Activated T-cell treated with anti-CD3 and anti-CD28 coated beads, Interleukin-2, amount 50 U/mL, for 4 hours (primary cell): ENCODE data around the gene RGL1. TPM values are rescaled to one million over a fixed set of nuclear protein-coding genes. Genes with fewer than 3 reads are reported as not detected.
"Not testable (repeated sequence)": the region's sequence is repeated elsewhere in the genome, so short reads cannot be mapped to it uniquely, and the experiment has no call there.

Experiments used
- ATAC-seq, 2 donors: fragments of 200-7000 bp; cut with Tn5 transposase; one replicate each; pipeline ENCODE4 v1.10.0; 2021
- DNase-seq: peaks from one replicate; pipeline ENCODE4 v3.0.0-alpha.2; 2020
- H3K27me3 Mint-ChIP-seq: one replicate; pipeline ENCODE4 v1.8.0; 2021; ENCODE audit warnings: low read depth, mixed read lengths
- H3K36me3 Mint-ChIP-seq: one replicate; pipeline ENCODE4 v1.8.0; 2022; ENCODE audit warnings: mixed read lengths; ENCODE audit not compliant: insufficient read depth
- H3K4me1 Mint-ChIP-seq: one replicate; pipeline ENCODE4 v1.8.0; 2021; ENCODE audit warnings: low read depth, mixed read lengths
- H3K4me3 Mint-ChIP-seq: one replicate; pipeline ENCODE4 v1.8.0; 2021; ENCODE audit warnings: mild to moderate bottlenecking, moderate library complexity, mixed read lengths
- H3K9me3 Mint-ChIP-seq: one replicate; pipeline ENCODE4 v1.8.0; 2021; ENCODE audit warnings: mixed read lengths
- total RNA-seq, 3 donors: library from RNA; stranded (reverse); gene quantifications; one replicate each; pipeline ENCODE4 v1.2.1, GENCODE V29; 2021

Gene RGL1
- under 1 TPM; 0.58 to 0.92 (median 0.68) TPM for total RNA-seq

- H3K27me3 Mint-ChIP-seq = peaks cover 12% of the 10 kb centered on the region
- peaks cover 5% of the 10 kb centered on the region for H3K36me3 Mint-ChIP-seq
- DNase-seq = no peak
- peak within 1 kb of the TSS; percentile 82 for H3K4me3 Mint-ChIP-seq
- H3K4me1 Mint-ChIP-seq = peaks cover 16% of the 10 kb centered on the region
- peaks cover 25% of the 10 kb centered on the region for H3K9me3 Mint-ChIP-seq
- peak; percentile 86 to 90 for ATAC-seq
Observed at GRCh38 chr1:183804916-183805841, at the start of gene RGL1. TSS of gene RGL1 (plus strand) at chr1:183805120. CDS start at chr1:183805298, 178 bp downstream.

GRCh38 chr1:183756326-183756725 is 48.6 kb upstream of the RGL1 start:
- no peak for DNase-seq
- H3K4me3 Mint-ChIP-seq = no peak overlapping the region
- H3K36me3 Mint-ChIP-seq = peaks cover 10% of the 10 kb centered on the region
- ATAC-seq = no peak
- no peaks in the 10 kb centered on the region for H3K4me1 Mint-ChIP-seq
- H3K9me3 Mint-ChIP-seq = peaks cover 8% of the 10 kb centered on the region
- H3K27me3 Mint-ChIP-seq = no peaks in the 10 kb centered on the region

- peaks cover 10% of the 10 kb centered on the region for H3K36me3 Mint-ChIP-seq
- ATAC-seq = no peak
- H3K4me1 Mint-ChIP-seq = no peaks in the 10 kb centered on the region
- no peak for DNase-seq
- H3K4me3 Mint-ChIP-seq = no peak overlapping the region
- peaks cover 11% of the 10 kb centered on the region for H3K9me3 Mint-ChIP-seq
- H3K27me3 Mint-ChIP-seq = no peaks in the 10 kb centered on the region
Observed at GRCh38 chr1:183757061-183757460, 47.9 kb upstream of the RGL1 start.

GRCh38 chr1:183758913-183759312 is 46.0 kb upstream of the RGL1 start:
- H3K4me3 Mint-ChIP-seq = no peak overlapping the region
- peaks cover 12% of the 10 kb centered on the region for H3K36me3 Mint-ChIP-seq
- no peak for ATAC-seq
- DNase-seq = no peak
- H3K27me3 Mint-ChIP-seq = no peaks in the 10 kb centered on the region
- H3K9me3 Mint-ChIP-seq = peaks cover 15% of the 10 kb centered on the region
- no peaks in the 10 kb centered on the region for H3K4me1 Mint-ChIP-seq

- DNase-seq = no peak
- H3K4me3 Mint-ChIP-seq = no peak overlapping the region
- peaks cover 24% of the 10 kb centered on the region for H3K9me3 Mint-ChIP-seq
- no peak for ATAC-seq
- H3K36me3 Mint-ChIP-seq = peaks cover 11% of the 10 kb centered on the region
- no peaks in the 10 kb centered on the region for H3K27me3 Mint-ChIP-seq
- H3K4me1 Mint-ChIP-seq = no peaks in the 10 kb centered on the region
Observed at GRCh38 chr1:183760661-183761060, 44.3 kb upstream of the RGL1 start.

GRCh38 chr1:183761871-183762270 is 43.0 kb upstream of the RGL1 start:
- peaks cover 24% of the 10 kb centered on the region for H3K9me3 Mint-ChIP-seq
- H3K36me3 Mint-ChIP-seq = peaks cover 11% of the 10 kb centered on the region
- H3K27me3 Mint-ChIP-seq = no peaks in the 10 kb centered on the region
- ATAC-seq = no peak
- no peak for DNase-seq
- no peak overlapping the region for H3K4me3 Mint-ChIP-seq
- H3K4me1 Mint-ChIP-seq = no peaks in the 10 kb centered on the region

- peaks cover 24% of the 10 kb centered on the region for H3K9me3 Mint-ChIP-seq
- not testable (repeated sequence) for H3K4me3 Mint-ChIP-seq, H3K4me1 Mint-ChIP-seq, H3K27me3 Mint-ChIP-seq, DNase-seq, ATAC-seq
- H3K36me3 Mint-ChIP-seq = peaks cover 11% of the 10 kb centered on the region
Observed at GRCh38 chr1:183762856-183763255, 42.1 kb upstream of the RGL1 start.

- Mint-ChIP-seq H3K4me3 (no peak overlapping the region), H3K9me3 (peaks cover 26% of the 10 kb centered on the region), H3K36me3 (peaks cover 11% of the 10 kb centered on the region), H3K27me3 (no peaks in the 10 kb centered on the region), H3K4me1 (no peaks in the 10 kb centered on the region)
- DNase-seq (no peak), ATAC-seq (no peak)
Observed at GRCh38 chr1:183764981-183765380, 39.9 kb upstream of the RGL1 start.

- DNase-seq (no peak), ATAC-seq (no peak)
- Mint-ChIP-seq H3K4me1 (no peaks in the 10 kb centered on the region), H3K27me3 (no peaks in the 10 kb centered on the region), H3K9me3 (peaks cover 28% of the 10 kb centered on the region), H3K36me3 (peaks cover 9% of the 10 kb centered on the region), H3K4me3 (no peak overlapping the region)
Observed at GRCh38 chr1:183769956-183770815, 34.7 kb upstream of the RGL1 start.

GRCh38 chr1:183770816-183771128 is 34.1 kb upstream of the RGL1 start:
- DNase-seq (no peak), ATAC-seq (no peak)
- Mint-ChIP-seq H3K4me3 (no peak overlapping the region), H3K36me3 (peaks cover 9% of the 10 kb centered on the region), H3K27me3 (no peaks in the 10 kb centered on the region), H3K4me1 (no peaks in the 10 kb centered on the region), H3K9me3 (peaks cover 31% of the 10 kb centered on the region)

- Mint-ChIP-seq H3K4me3 (no peak overlapping the region), H3K36me3 (peaks cover 9% of the 10 kb centered on the region), H3K27me3 (peaks cover 3% of the 10 kb centered on the region), H3K9me3 (peaks cover 31% of the 10 kb centered on the region), H3K4me1 (no peaks in the 10 kb centered on the region)
- ATAC-seq = no peak
- DNase-seq = no peak
Observed at GRCh38 chr1:183773482-183774274, 31.2 kb upstream of the RGL1 start.

- Mint-ChIP-seq H3K9me3 (peaks cover 30% of the 10 kb centered on the region), H3K4me1 (no peaks in the 10 kb centered on the region), H3K4me3 (no peak overlapping the region), H3K36me3 (peaks cover 9% of the 10 kb centered on the region), H3K27me3 (peaks cover 3% of the 10 kb centered on the region)
- DNase-seq (no peak), ATAC-seq (no peak)
Observed at GRCh38 chr1:183774938-183775337, 30.0 kb upstream of the RGL1 start.

- Mint-ChIP-seq H3K27me3 (peaks cover 3% of the 10 kb centered on the region), H3K9me3 (peaks cover 15% of the 10 kb centered on the region), H3K36me3 (peaks cover 6% of the 10 kb centered on the region), H3K4me3 (no peak overlapping the region), H3K4me1 (no peaks in the 10 kb centered on the region)
- DNase-seq (no peak), ATAC-seq (no peak)
Observed at GRCh38 chr1:183776731-183777130, 28.2 kb upstream of the RGL1 start.

GRCh38 chr1:183777328-183777727 is 27.6 kb upstream of the RGL1 start:
- peaks cover 3% of the 10 kb centered on the region for H3K27me3 Mint-ChIP-seq
- H3K36me3 Mint-ChIP-seq = peaks cover 6% of the 10 kb centered on the region
- H3K9me3 Mint-ChIP-seq = peaks cover 14% of the 10 kb centered on the region
- no peaks in the 10 kb centered on the region for H3K4me1 Mint-ChIP-seq
- DNase-seq (no peak), ATAC-seq (no peak)
- no peak overlapping the region for H3K4me3 Mint-ChIP-seq
